Measurements from ENCODE around the gene PSMD2. TPM values are rescaled to one million over a fixed set of nuclear protein-coding genes. Genes with fewer than 3 reads are reported as not detected.

The PSMD2 gene
- total RNA-seq, 1 donor from 2014 or later: 213 TPM

- H3K4me3 ChIP-seq: no peak overlapping the region
- no peak for DNase-seq
- H3K9me3 ChIP-seq (replicated peaks): no peaks in the 10 kb centered on the region
- no peaks in the 10 kb centered on the region for H3K27me3 ChIP-seq (ENCODE audit: low read depth)
- peaks cover 75% of the 10 kb centered on the region for H3K4me1 ChIP-seq
- H3K36me3 ChIP-seq: peaks cover 85% of the 10 kb centered on the region
- peak overlapping the region; percentile 92 for H3K27ac ChIP-seq (replicated peaks)
- intact Hi-C loops (cut with micrococcal nuclease): no loop called here
- no peak for TF ChIP-seq CTCF (IDR thresholded peaks at IDR 0.05; ENCODE audit: borderline replicate concordance)
Measured at GRCh38 chr3:184321666-184322065, 22.6 kb downstream of the PSMD2 start.

GRCh38 chr3:184322731-184323487, 23.9 kb downstream of the PSMD2 start:
- peak overlapping the region; percentile 92 for H3K27ac ChIP-seq (replicated peaks)
- TF ChIP-seq CTCF (IDR thresholded peaks at IDR 0.05; ENCODE audit: borderline replicate concordance): no peak
- no peaks in the 10 kb centered on the region for H3K9me3 ChIP-seq (replicated peaks)
- intact Hi-C loops (cut with micrococcal nuclease): no loop called here
- peaks cover 62% of the 10 kb centered on the region for H3K4me1 ChIP-seq
- no peak overlapping the region for H3K4me3 ChIP-seq
- no peaks in the 10 kb centered on the region for H3K27me3 ChIP-seq (ENCODE audit: low read depth)
- H3K36me3 ChIP-seq: peaks cover 85% of the 10 kb centered on the region
- DNase-seq: no peak

GRCh38 chr3:184323696-184324095, 24.7 kb downstream of the PSMD2 start:
- H3K27ac ChIP-seq (replicated peaks): peak overlapping the region; percentile 92
- H3K27me3 ChIP-seq (ENCODE audit: low read depth): no peaks in the 10 kb centered on the region
- peaks cover 55% of the 10 kb centered on the region for H3K4me1 ChIP-seq
- no peaks in the 10 kb centered on the region for H3K9me3 ChIP-seq (replicated peaks)
- TF ChIP-seq CTCF (IDR thresholded peaks at IDR 0.05; ENCODE audit: borderline replicate concordance): no peak
- no peak overlapping the region for H3K4me3 ChIP-seq
- no peak for DNase-seq
- intact Hi-C loops (cut with micrococcal nuclease): no loop called here
- peaks cover 85% of the 10 kb centered on the region for H3K36me3 ChIP-seq

GRCh38 chr3:184325269-184325668, 26.2 kb downstream of the PSMD2 start:
- H3K4me3 ChIP-seq: no peak overlapping the region
- peaks cover 100% of the 10 kb centered on the region for H3K36me3 ChIP-seq
- H3K9me3 ChIP-seq (replicated peaks): no peaks in the 10 kb centered on the region
- peaks cover 41% of the 10 kb centered on the region for H3K4me1 ChIP-seq
- H3K27me3 ChIP-seq (ENCODE audit: low read depth): no peaks in the 10 kb centered on the region
- TF ChIP-seq CTCF (IDR thresholded peaks at IDR 0.05; ENCODE audit: borderline replicate concordance): no peak
- intact Hi-C loops (cut with micrococcal nuclease): no loop called here
- no peak overlapping the region for H3K27ac ChIP-seq (replicated peaks)
- DNase-seq: no peak

GRCh38 chr3:184325715-184326369, 26.8 kb downstream of the PSMD2 start:
- Histone ChIP-seq H3K27me3 (ENCODE audit: low read depth) (no peaks in the 10 kb centered on the region), H3K4me1 (peaks cover 36% of the 10 kb centered on the region), H3K27ac (replicated peaks) (no peak overlapping the region), H3K4me3 (no peak overlapping the region), H3K36me3 (peaks cover 98% of the 10 kb centered on the region), H3K9me3 (replicated peaks) (no peaks in the 10 kb centered on the region)
- intact Hi-C loops (cut with micrococcal nuclease): no loop called here
- no peak for DNase-seq
- no peak for TF ChIP-seq CTCF (IDR thresholded peaks at IDR 0.05; ENCODE audit: borderline replicate concordance)

Measured in left ventricle myocardium inferior (tissue), 1 donor.